HG03025 (cell line): ENCODE results near the gene ARHGEF9.

Source experiments
- ATAC-seq: cut with Tn5 transposase; IDR thresholded peaks from one replicate; pipeline ENCODE4 v1.9.1; 2021; ENCODE audit warnings: mild to moderate bottlenecking, moderate library complexity; ENCODE audit not compliant: unreplicated experiment, low FRiP score

The ARHGEF9 gene

DNA sequence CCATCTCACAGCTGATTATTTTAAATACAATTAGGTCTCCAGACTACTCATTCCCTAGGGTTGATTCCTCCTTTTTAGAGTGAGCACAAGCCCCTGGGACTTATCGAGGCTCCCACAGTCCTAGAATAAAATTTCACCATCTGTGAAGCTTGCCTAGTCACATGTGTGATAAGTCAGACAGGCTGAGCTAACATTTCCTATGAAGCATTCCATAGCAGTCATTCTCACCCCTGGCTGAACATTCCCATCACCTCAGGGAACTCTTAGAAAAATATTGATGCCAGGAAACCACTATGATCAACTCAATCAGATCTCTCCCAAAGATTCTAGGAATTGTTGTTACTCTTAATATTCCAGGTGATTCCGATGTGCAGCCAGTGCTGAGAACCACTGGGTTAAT is 37.7 kb downstream of the ARHGEF9 start:
- ATAC-seq: no peak

DNA sequence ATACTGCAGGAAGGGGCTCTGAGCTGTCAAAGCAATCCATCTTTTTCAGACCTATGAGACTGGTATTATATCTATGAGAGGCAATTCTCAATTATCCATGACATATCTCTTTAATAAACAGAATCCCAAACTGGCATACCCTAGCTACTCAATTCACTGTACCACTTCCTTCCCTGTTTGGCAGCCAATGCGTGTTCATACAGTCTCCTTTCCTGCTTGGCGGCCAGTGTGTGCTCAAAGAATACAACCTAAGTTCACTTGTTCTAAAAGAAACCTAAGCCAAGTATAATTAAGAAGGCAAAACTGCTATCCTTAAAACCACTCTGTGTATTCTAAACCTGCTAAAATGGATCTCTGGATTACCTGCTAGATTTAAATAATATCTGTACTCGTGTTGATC is 38.3 kb downstream of the ARHGEF9 start:
- no peak for ATAC-seq

DNA sequence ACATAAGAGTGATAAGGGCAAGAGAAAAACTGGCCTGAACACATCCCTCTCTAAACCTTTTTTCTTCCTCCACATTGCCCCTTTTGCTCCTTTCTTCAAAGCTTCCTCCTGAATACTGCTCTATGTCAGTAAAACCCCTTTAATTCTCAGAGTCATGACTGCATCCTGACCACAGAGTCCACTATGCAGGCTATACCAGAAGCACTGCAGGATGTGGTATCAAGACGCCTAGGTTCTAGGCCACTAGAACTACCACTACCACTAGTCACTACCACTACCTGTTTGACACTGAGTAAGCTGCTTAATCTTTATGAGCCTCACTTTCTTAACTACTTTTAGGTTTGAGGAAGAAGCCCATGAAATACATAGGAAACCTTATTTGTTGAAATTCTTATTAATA is 38.7 kb downstream of the ARHGEF9 start:
- peak; percentile 68 for ATAC-seq

DNA sequence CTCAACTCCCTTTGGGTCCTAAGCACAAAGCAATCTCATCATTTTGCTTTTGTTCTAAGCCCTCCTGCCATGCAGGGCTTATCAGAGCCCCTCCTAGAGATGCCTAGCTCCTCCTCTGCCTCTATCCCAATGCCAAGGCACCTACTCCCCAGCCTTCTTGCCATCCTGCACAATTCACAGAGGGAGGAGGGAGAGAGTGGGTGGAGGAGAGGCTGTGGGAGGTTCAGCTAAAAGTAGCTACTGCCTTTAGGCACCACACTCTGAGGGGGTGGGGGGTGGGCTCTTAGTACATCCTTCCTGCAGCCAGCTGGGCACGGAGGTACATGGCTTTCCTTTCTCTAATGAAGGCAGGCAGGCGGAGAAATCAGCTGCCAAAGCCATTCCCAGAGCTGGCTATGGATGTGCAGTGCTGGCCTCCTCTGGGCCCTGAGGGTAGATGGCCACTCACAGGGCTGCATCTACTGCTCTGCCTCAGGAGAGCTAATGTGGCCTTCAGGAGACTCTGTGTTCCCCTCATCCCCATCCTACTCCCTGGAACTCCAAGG is 40.1 kb downstream of the ARHGEF9 start:
- ATAC-seq: no peak

DNA sequence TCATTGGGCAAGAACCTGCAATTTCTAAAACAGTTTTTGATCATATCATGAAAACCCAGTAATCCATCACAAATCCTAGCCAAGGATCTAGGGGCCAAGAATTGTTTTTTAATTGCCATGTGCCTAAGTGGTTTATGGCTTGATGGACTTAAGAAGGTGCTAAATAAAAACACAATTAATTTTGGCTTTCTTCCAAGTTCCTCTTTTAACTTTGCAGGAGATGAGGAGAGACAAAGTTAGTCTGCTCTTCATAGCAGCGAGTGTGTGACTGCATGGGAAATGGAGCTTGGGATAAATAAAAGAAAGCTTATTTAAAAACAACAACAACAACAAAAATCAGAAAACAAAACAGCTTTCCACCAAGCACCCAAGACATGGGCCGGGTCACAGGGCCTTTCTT is 41.4 kb downstream of the ARHGEF9 start:
- ATAC-seq: no peak

DNA sequence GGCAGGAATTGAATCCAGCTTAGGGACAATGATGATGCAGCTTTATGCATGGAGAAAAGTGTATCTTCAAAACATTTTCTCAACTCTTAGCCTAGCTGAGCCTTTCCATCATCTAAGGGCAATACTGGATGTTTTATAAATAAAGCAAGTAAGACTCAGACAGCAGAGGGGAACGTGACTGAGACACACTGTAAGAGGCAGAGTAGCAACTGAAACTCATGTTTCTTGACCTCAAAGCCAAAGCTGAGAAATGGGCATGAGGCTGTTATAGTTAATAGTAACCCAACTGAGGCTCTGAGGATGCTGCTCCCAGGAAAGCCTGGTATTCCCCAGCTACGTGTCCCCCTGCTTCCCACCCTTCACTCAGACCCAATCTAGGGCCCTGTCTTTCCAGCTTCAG is 44.6 kb downstream of the ARHGEF9 start:
- ATAC-seq: no peak

DNA sequence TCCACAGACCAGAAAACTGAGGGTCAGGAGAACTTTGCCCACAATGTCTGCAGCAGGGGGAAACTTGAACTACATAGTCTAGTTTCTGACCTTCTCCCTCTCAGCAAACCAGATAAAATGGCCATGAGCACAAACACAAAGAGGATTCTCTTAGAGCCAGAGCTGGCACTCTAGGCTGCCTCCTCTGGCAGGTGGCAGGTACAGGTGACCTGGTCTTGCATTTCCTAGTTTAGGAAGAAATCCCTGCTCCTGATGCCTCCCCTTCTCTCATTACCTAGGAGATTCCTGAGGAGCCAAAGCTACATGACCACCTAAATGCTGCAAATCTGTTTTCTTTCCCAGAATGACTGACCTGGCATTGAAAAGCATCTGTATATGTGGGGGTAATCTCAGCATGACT is 45.1 kb downstream of the ARHGEF9 start:
- ATAC-seq: no peak

DNA sequence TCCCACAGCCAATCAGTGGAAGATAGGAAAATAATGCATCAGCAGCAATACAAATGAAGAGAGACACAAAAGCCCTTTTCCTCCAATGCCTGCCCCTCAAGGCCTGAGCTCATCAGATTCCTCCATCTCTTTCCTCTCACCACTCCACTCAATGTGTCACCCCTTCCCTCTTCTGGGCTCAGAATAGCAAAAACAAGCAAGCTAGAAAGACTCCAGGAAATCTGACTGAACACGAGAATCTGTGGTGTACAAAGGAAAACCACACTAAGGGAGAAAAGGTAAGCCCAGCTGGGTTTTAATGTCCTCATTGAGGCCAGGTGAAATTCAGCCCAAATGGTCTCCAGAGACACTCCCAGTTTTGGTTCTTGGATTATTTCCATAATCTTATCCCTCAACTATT is 46.3 kb downstream of the ARHGEF9 start:
- ATAC-seq: no peak

DNA sequence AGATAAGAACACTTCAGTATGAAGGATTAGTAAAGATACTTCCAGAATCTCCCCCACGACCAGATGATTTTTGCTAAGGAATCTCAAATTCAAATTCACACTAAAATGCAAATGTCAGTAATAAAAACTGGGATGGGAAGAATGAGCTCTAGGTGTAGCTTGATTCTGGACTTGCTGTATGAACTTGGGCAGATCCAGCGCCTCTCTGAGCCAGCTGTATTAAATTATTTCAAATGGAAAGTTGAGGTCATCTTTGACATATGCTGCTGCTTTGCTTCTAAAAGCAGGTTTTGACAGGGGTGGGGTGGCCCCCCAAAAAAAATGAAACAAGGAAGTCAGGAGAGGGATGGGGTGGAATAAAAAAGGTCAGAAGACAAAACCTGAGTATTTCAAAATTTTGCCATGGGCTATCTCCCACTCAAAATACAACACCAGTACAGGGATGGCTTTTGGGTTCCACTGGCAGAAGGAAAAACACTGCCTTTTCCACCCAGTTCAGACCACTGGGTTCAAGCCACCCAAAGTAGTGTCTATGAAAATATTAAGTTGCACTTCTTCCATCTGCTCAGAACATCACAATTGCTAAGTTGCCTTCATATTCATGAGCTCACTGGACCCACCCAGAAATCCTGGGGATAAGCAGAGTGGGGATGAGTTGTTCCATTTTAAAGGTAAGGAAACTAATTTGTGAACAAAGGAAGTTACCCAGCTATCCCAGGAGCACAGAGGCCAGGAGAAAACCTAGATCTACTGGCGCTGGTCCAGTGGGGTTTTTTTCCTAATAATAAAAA is 47.7 kb downstream of the ARHGEF9 start:
- no peak for ATAC-seq

DNA sequence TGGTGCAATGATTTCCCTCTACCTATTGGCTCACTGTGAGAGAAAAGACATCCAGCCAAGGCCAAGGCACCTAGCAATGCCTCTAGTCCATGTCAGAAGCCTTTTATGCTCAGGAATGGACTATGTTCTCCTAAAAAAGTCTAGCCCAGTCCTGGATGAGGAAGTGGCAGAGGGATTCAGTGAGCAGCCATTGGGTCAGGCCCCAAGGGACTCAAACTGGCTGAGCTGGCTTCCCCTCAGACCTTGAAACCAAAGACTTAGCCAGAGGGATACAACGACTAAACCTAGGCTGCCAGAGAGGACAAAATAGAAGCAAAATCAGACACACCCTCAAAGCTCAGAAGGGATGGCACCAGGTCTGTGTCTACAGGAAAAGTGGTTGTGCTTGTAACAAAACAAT is 49.1 kb downstream of the ARHGEF9 start:
- ATAC-seq: no peak

DNA sequence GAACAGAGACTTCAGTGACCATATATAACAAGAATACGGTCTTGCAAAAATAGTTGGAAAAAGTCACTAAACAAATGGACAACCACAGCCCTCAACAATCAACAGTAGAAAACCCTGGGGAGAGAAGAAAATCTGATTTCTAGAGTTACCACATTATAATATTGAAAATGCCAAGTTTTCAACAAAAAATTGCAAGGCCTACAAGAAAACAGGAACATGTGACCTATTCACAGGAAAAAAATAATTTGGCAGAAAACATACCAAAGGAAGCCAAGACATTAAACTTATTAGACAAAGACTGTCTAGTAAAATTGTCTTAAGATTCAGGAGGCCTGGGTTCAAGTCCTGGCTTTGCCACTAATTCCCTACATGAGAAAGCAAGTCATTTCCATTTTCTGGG is 64.7 kb downstream of the ARHGEF9 start:
- ATAC-seq: no peak

DNA sequence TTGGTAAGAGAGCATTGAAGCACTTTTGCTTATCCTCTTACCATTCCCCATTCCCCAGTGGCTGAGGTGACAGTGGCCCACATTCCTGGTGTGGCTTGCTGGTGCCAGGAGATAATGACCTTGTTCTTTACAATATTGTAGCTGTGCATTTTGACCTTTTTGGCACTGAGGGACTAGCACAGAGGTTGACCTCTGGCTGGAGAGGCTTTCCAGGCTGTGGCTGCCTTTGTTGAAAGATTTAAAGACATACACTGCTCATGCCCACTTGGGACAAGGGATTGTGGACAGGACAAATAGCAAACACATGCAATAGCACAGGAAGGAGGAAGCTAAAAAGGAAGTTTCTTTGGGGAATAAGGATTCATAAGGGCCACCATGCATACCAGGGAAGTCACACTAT is 65.4 kb downstream of the ARHGEF9 start:
- no peak for ATAC-seq

DNA sequence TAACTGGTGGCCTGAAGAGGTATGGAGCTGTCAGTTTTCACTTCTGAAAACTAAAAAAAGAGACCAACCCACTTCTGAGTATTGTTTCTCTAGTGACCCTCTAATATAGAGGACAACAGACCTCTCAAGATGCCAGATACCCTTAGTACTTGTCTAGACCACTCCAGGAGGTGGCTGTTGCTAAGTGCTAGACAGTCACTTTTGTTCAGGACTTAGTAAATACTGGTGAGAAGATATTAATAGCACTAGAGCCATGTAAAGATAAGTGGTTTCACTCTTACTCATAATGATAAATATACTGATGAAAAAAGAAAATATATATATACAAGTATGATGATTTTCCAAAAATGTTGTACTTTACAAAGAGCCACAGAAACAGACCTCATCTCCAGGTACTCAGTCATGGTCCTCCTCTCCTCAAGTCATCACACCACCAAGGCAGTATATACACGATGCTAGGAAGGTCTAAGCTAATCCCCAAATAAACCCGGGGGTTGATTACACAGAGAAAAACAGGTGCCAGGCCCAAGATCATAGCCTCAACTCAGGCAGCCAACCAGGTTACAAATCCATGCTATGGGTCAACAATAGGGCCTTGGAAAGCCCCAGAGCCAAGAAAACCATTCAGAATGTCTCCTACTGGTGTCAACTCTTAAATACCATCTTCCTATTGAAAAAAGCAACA is 66.9 kb downstream of the ARHGEF9 start:
- peak; percentile 67 for ATAC-seq

DNA sequence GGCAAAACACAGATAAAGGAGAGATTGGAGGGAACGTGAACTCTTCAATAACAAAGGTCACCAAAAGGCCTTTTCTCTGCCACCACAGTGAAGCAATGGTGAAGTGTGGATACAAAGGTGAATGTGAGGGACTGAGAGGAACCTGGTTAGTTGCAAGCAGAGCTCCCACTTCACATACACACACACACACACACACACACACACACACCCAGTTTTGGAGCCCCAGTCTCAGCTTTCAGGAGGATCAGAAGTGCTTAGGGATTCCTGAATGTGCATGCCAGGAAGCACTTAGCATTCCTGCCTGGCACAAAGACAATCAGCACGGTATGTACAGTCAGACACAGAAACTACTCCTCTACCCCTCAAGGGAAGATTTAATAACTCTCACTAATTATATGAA is 71.5 kb downstream of the ARHGEF9 start:
- no peak for ATAC-seq

DNA sequence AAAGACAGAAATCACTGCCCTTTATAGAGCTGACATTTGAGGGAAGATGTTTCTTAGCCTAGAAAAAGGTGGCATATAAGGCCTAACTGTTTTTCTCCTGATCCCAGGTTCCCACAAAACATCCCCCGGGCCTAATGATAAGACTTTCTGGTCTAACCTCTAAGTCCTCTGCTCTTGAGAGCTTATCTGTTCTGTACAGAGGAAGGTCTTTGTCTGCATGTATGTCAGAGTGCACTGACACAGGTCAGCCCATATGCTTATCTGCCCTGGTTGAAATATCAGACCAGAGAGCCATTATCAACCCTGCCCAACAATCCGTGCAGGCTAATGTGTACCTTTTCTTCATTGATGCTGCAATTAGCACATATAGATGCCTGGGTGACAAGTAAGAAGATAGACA is 76.2 kb downstream of the ARHGEF9 start:
- ATAC-seq: no peak

DNA sequence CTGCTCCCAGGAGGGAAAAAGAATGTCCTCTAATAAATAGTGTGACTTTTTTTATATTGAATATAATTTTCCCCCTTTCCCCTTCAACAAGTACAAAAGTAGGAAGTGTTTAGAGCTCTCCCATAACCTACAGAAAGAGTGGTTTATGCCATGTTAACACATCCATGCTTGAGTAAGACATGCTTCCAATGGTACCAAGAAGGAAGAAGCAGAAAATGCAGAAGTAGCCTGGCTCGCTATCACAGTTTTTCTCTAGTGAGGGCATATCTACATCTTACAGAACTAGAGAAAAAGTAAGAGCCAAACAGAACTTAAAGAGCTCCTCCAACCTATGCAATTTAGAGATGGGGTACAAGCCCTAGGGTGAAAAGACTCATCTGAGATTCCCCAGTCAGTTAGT is 82.5 kb downstream of the ARHGEF9 start:
- ATAC-seq: no peak

DNA sequence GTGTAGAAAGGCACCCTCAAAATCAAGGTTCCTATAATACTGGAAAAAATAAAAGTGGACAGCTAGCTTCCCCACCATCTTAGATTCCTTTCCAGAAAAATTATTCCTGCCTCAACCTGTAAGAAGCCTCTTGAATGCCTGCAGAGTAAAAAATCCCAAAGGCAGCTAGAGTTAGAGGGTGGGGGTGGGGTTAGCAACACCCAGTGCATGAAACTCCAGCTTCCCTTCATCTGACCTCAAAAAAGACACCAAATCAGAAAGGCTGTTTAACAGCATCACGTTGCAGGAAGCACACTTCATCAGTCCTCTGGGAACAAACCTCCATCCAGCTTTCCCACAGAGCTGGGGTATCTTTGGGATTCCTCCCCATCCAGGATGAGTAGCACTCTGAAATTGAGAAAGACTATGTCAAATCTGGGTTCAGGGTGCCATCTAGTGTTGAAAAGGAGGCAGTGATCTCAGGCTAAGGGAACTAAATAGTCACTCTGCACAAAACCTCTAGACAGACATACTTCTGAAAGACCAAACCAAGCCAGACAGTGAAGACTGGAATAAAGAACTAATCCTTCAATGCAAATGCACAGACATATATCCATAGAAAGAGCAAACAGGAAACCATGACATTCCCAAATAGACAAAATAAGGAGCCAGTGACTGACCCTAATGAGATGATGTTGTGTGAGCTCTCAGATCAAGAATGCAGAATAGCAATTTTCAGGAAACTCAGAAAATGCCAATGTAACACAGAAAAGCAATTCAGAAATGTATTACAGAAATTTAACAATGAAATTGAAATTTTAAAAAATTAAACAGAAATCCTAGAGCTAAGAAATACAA is 97.9 kb downstream of the ARHGEF9 start:
- ATAC-seq: peak; percentile 79

DNA sequence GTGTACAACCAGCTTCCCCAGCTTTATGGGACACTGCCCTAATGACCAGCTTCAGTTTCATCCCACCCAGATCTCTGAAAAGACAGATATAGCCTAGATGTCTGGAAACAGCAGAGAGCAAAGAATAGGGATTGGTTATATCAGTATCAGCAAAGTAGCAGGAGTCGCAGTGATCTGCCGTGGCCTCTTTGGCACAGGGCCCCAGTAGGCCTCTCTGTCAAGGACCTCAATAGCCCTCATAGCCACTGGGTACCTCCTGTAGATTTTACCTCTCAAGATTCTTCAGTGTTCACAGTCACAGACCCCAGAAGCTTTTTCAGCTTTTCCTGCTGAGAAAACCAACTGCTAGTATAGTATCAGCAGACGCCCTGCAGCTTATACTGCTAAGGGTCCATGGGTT is 104.6 kb downstream of the ARHGEF9 start:
- no peak for ATAC-seq

DNA sequence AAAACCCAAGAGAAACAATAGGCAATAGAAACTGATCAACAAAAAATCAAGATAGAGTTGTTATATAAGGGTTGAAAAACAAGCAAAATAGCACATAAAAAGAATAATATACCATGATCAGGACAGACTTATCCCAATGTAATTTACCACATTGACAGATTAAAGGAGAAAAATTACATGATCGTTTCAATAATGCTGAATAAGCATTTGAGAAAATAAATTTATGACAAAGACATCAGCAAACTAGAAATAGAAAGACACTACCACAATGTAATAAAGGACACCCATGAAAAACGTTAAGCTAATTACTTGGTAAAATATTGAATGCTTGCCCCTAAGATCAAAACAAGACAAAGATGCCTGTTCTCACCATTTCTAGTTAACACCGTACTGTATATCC is 105.6 kb downstream of the ARHGEF9 start:
- no peak for ATAC-seq

DNA sequence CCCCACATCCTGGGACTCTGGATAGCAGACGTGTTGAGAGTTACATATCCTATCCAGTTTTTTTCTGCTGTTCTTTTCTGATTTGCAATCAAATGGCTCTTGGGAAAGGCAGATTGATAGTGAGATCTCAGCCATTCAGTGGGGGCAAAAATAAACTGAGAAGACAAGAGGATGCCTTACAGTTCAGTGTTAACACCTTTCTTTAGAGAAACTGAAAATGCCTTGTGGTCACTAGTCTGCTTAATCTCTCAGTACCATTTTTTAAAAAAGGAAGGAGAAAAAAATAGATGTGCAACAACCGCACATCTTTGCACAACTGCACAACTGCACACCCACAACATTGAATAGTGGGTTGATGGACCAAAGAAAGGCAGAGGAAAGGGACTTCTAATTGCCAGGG is 109.3 kb downstream of the ARHGEF9 start:
- no peak for ATAC-seq

DNA sequence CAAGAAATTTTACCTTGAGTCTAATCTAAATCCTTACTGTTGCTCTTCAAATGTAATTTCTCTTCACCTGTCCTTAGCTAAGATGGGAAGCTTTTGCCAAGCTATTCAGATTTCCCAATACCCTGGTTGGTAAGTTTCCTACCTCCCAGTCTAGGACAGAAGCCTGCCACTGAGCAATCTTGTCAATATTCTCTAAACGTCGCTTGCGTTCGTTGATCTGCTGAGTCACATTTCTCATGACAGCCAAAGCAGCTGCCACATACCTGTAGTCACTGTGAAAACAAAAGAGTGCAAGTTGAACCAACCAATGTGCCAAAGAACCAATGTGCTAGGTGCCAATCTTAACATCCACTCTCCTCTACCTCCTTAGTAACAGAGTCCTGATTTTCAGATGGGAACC is 111.1 kb downstream of the ARHGEF9 start:
- no peak for ATAC-seq
